EL (cell line): ENCODE measurements around the gene WDR1.

Experiments used
- DNase-seq: peaks from one replicate; pipeline ENCODE4 v3.0.0-alpha.2; 2016

WDR1 gene, protein sequence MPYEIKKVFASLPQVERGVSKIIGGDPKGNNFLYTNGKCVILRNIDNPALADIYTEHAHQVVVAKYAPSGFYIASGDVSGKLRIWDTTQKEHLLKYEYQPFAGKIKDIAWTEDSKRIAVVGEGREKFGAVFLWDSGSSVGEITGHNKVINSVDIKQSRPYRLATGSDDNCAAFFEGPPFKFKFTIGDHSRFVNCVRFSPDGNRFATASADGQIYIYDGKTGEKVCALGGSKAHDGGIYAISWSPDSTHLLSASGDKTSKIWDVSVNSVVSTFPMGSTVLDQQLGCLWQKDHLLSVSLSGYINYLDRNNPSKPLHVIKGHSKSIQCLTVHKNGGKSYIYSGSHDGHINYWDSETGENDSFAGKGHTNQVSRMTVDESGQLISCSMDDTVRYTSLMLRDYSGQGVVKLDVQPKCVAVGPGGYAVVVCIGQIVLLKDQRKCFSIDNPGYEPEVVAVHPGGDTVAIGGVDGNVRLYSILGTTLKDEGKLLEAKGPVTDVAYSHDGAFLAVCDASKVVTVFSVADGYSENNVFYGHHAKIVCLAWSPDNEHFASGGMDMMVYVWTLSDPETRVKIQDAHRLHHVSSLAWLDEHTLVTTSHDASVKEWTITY

DNA sequence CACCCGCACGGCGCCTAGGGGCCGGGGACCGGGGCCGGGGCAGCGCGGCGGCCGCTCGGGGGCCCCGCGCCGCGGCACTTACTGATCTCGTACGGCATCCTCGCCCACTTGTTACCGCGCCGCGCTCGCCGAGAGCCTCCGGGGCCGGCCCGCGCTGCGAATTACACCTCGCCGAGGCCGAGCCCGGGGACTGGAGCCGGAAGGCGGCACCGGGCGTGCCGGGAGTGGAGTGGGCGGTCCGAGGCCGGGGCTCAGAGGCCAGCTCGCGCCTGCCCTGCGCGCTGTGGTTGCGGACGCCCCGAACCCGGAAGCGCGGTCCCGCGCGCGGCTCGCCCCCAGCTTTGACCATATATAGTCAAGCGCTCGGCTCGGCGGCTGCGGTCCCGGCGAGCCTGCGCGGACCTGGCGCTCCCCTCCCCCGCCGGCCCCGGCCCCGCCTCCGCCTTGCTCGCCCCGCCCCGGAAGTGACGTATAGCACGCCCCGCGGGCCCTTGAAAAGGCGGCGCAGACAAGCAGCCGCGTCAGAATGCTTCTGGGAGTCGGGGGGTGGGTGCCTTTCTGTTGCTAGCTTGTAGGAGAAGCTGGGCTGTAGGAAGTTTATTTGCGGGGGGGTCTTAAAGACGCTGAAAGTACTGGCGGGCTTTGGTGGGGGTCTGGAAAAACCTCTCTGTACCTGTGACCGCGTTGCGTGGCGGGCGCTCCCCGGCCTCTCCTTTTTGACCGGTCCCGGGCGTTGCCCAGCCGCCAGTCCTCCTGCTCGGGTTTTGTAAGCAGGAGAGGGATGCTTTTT is at the start of gene WDR1:
Gene WDR1 (minus strand): TSS at position 231 of the 790 bp plus-strand sequence. CDS start 133 bp downstream, at position 98.
- peak; percentile 95 for DNase-seq

DNA sequence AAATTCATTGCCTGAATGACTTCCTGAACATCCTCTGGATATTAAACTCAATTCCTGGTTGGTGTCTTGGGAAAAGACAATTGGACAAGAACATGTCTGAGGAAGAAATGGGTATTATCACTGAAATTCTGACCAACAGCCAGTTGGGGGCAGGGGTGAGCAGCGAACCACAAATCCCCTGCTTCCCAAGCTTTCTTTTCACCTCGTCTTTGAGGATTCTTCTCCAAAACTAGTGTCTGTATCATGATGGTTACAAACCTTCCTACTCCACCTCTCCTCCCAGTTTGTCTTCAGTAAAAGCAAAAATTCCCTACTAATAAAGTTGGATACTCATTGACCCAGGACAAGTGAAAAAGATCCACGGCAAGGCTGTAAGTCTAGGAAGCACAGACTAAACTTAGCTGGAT is 48.3 kb upstream of the WDR1 start:
- DNase-seq = peak; percentile 63

DNA sequence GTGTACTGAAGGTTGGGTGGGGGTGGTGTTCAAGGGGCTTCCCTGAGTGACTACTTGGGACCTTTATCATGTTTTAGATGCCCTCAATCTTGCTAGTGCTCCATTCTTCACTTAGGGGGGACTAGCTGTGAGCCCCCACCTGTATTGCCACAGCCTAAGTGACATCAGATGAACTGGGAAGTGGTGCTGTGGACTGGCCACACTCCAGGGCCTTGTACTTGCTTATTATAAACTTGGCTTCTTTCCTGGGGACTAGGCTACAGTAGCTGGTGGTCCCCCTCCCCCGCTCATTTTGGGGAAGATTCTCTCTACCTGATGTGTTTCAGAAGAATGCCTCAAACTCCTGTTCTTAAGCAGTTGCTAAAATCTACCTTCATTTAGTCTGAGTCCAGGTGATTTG is 46.7 kb upstream of the WDR1 start:
- no peak for DNase-seq

DNA sequence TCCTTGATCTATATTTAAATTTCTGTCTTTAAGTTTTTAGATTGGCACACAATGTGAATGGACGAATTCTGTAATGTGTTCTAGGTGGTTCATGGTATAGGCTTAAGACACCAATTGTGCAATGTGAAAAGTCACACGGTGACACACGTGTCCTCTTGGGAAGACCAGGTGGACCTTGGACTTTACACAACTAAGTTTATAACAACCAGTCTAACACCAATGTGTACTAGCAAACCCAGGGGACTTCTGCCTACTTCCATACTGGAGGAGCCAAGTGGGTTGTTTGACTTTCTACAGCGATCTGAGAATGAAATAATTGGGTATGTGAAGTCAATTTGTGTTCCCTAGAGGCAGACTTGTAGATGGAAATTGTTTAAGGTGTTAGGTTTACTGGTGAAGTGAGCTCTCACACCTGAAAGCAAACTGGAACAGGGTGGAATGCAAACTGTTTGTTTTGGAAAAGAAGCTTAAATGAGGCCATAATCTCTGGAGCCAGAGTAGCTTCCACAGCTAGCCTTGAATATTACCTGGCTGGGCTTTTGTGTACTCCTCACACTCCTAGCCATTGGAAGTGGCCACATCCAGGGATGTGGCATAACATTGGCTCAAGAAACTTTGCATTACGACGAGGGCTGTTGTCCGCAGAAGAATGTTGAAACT is 45.9 kb upstream of the WDR1 start:
- no peak for DNase-seq

DNA sequence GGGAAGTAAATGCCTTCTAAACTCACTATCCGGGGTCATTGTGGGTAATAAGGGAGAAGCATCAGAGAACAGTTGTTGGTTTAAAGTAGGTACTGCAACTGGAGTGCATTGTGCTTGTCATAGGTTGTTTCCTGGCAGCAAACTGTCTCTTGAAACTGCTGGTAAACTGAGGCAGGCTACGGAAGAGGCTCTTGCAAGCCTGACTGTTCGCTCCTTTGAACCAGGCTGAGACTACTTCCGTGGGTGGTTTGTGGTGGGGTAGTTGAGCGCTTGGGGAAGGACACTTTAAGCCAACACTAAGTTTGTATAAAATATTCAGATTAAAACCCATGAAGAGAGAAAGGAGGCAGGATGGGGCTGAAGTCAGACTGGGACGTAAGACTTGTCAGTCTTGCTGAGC is 45.2 kb upstream of the WDR1 start:
- DNase-seq = no peak

DNA sequence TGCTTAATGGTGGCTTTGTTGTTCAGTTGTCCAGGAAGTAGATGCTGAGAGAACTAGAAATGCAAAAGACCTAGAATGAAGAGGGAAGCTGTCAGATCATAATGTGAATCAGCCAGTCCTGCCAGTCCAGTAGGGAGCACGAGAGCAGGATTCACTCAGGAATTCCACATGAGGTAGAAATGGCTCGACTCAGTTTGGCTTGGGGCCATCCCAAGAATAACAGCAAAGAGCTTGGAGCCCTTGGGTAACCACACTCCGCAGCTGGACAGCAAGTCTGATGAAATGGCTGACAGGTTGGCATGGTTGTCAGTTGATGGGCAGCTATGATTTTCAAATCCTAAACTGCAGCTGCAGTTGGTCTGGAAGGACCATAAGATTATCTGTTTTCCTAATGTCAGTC is 44.5 kb upstream of the WDR1 start:
- peak; percentile 21 for DNase-seq

DNA sequence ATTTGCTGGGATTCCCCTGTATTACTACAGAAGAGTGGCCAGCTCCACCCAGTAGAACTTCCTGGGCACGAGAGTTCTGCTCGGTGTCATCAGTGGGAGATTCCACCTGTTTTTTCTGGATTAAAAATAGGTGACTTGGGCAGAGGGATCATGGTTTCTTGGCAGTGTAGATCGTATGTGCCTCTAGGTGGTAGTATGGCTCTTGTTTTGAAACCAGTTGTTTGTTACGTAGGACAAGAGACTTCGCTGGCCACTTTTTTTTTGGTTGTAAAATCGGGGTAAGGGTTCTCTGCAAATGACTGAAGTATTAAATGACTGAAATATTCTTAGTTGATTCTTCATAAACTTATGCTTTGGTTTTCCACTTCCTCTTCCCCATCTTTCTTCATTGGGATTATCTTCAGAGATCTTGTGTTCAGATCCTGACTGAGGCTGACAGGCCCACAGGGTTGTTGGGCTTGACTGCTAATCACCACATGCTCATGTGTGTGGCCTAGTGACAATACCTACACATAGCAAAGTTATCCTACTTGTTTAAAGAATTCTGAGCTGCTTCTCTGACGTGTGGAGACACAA is 43.8 kb upstream of the WDR1 start:
- peak; percentile 25 for DNase-seq

DNA sequence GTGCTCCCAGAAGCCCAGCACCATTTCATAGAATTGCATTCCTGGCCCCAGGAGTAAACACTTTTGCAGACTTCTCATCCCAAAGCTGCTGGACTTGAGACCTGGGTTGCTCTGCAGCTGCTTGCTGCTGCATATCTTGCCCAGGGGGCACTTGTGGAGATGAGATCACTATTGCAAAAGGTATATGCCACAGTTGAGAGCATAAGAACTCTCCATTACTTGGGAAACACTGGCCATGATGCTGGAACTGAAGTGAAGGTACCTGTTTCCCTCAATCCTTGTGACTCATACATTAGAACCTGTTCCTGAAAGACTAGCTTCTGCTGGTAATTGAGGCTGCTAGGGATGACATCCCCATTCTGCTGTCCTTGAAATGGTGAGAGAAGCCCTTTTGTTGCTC is 43.1 kb upstream of the WDR1 start:
- DNase-seq = no peak

DNA sequence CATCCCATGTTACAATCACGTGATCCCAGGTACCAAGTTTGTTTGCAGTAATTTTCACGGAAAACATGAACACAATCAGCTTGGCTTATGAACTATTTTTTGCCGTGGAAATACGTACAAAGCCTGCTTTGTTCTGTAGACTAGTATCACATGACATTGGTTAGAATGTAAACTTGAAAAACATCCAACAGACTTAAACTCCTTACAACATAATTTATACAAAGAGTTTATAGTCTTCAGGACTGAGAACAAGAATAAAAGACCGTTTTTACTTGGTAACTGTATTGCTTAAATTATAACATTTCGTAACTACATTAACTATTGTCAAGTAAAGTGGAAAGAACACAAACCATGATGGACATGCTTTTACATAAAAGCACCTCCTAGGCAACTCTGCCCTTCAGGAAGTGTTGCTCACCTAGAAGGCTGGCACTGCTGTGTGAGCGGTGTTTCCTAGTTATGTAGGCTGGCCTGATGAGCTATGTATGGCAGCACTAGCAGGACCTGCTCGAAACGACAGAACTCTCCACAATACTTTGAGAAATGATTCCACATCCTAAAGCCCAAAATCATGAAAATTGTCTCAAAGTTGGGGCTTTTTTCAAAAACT is 41.8 kb upstream of the WDR1 start:
- no peak for DNase-seq

DNA sequence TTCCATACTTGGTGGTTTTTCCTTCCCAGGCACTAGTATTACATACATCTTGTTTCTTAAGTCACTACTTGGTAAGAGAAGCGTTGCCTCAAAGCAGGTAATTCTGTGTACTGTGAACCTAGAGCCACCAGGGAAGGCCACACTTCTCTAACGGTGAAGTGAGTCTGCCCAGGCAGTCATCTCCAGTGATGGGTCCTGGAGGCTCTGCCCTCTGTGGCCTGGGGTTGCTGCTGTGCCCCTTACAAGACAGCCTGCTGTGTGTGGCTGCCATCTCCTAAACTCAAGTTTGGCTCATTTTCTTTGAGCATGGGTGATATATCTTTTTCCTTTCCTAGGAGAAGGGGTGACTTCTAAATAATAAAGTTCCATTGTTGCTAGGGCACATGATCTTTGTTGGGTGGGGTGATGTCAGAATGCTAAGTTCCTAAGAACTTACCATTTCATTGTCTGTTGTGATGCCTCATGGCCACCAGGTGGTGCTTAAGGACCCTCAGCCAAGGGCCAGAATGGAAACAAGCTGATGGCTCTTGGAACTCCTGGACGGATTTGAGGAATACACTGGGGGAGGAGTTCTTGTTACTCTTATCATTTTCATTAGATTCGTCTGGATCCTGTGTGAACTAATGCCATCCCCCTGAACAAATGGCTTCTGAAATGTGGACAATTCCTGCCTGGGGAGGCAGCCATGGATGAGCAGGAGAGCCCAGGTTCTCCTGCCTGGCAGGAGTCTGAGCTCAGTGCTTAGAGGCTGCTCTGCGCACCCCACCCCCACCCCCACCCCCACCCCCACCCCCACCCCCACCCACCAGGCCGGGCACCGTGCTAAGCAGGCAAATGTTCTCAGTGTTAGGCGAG is 41.1 kb upstream of the WDR1 start:
- DNase-seq = peak; percentile 76

DNA sequence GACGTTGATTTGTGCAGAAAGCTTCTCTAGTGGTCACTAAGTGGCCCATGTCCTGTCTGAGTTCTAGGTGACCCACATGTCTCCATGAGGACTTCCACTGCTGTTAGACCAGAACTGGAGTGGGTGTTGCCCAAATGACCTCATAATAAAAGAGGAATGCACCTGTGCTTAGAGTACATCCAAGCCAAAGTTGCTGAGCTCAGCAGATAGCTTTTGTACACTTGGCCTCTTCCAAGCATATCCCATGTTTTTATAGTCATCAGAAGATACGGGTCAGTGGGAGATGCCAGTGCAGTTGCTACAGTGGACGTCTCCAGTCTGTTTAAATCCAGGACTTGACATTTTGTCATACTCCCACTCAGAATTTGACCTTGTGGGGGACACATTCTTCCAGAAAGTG is 37.6 kb upstream of the WDR1 start:
- DNase-seq = no peak

DNA sequence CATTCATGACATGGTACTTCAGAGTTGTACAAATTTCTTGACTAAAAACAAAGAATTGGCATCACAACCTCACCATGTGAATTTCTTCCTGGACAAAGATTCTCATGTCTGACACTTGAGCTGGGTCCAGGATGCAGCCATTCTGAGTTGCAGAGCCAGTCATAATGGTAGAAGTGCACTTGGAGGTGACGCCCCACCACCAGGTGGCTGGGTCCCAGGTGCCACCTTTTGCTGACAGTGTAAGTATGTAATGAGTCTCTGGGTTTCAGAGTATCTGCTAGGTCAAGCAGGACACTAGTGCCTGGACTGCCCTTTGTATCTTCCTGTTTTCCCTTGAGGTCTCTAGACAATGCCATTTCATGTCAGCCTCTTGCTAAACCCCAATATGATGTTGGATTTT is 36.6 kb upstream of the WDR1 start:
- DNase-seq = no peak

DNA sequence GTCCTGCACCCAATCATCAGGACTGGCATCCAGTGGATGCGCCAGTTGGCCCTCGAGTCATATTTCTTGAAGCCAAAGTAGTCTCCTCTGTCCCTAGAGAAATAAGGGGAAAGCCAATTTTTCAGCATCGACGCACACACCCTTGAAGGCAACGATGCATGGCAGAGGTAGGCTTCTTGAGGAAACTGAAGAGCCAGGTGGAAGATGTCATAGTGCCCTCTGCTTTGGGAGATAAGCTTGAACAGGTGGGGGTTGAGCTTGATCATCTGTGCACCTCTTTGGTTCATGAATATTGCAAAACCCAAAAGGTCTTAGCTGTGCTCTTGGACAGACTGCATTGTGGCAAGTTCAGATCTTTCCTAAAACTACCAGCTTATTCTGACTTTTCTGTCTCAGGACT is 34.6 kb upstream of the WDR1 start:
- no peak for DNase-seq

DNA sequence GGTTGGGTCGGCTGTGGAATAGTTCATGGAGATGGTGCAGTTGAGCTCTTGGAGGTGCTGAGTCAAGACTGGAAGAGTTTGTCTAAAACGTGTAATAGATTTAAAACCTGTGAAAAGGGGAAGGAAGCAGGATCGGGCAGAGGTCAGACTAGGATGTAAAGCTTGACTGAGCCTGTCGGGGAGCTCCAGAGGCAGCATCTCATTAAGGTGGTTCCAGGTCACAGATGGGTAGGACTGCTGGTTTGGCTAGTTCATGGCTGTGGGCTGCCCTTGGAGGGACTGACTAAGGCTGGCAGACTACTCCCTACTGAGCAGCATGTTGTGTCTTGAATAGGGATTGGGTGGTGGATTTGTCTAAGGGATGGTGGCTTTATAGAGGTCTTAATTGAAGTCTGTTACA is 28.4 kb upstream of the WDR1 start:
- no peak for DNase-seq

DNA sequence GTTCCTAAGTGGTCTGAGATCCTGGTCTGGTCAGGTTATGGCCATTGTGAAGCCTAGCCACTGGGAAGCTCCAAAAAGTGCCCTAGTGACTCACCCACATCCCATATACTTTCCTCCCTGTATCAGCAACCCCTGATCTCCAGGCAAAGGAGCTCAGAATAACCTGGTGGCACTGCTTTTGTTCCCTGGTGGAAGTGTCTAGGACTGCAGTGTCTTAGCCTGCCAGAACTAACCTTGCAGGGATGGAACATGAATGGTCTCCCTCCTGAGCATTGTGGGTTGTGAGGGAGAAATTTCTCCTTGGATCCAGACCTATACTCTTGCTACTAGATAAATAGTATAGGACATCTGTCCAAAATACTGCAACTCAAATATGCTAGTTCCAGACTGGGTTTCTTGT is 27.9 kb upstream of the WDR1 start:
- DNase-seq = no peak

DNA sequence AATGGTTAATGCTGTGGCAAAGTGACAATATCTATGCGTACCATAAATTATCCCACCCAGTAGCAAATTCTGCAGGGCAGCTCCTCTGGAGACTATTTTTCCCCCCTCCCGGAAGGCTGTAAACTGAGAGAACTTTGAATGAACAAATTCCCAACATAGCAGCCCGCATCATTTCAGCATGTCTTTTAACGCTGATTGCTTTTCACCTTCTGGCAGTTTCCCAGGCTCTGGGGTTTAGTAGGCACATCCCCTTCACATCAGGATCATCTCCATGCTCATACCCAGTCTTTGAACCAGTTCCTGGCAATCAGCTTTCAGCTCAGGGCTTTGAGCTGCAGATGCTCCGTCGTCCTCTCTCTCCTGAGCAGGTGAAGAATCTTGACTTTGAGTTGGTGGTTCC is 26.6 kb upstream of the WDR1 start:
- DNase-seq = no peak

DNA sequence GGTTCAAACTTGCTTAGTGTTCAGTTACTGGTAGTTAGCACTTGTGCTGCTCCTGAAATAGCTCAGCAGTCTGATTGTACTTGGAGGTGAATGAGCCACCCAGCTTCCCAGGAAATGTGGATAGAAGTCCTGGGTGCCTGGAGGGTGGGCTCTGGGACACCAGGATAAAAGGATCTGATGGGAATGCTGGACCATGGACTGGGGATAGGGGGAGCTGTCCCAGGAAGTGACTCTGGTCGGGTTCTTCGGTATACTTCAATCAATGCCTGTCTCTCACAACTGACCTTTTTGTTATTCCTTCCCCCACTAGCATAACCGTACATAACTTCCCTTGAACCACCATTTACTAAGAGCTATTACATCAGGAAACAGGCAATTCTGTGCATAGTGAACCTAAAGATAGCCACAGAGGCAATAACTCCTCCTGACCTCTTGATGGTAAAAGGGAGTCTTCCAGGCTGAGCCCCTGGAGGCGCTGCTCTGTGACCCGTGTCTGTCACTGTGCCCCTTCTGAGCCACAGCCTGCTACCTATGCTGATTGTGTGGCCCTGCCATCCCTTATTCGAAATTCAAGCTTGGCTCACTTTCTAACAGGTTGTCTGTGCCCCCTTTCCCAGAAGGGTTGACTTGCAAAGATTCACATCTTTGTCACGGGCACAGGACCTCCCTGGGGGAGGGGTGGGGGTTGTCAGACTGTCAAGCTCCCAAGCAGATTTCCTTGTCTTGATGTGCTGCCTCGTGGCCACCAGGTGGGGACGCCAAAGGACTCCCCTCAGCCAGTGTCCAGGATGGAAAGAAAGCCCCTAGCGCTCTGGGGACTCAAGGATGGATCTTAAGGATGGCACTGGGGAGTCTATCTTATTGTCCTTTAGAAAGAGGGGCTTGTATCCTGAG is 24.5 kb upstream of the WDR1 start:
- no peak for DNase-seq

DNA sequence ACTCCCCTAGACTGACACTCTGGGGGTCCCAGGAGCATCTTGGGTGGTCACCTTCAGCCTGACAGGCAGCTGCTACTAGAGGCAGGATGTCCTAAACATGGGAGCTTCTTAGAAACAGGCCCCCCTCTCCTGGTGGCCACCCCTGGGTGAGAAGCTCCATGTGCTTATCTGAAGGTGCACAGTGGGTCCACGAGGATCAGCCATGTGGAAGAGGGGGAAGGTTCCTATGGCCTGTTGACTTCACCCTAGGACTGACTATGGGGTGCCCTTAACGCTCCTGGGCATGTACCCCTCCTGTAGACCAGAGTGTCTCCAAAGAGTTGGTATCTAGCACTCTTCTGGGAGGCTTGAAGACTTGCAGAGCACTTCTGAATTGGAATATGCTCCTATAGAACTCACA is 22.9 kb upstream of the WDR1 start:
- DNase-seq = no peak

DNA sequence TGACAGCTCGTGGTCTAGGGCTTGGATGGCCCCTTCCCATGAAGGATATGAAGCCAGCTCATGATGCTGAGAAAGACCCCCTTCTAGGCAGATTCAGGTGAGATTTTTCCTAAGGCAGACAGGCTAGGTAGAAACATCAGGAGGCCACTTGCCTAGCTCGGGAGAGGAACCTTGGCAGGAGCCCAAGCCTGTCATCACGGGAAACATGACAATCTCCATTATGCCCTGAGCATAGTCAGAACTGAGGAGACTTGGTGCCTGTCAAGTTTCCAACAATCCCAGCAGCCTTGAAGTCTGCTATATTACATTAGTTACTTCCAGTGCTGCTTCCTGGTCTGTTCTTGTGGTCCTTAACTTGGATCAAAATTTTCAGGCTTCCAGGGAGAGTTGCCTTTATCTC is 18.7 kb upstream of the WDR1 start:
- DNase-seq = no peak

DNA sequence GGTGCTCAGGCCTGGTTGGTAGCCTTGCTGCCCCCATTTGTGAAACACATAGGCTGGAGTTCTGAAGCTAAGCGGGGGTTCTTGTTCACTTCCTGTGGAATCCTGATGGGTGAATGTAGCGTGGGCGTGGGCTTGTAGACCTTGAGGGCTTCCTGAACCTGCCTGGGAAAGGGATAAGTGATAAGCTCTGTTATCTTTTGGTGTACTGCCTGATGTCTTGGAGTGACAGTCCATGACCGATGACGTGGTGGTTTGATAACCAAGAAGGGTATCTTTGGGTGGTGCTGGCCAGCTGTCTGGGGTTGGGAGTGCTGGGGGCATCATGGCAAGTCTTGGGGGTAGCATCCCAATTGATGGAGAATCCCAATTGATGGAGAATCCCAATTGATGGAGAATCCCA is 17.5 kb upstream of the WDR1 start:
- no peak for DNase-seq

DNA sequence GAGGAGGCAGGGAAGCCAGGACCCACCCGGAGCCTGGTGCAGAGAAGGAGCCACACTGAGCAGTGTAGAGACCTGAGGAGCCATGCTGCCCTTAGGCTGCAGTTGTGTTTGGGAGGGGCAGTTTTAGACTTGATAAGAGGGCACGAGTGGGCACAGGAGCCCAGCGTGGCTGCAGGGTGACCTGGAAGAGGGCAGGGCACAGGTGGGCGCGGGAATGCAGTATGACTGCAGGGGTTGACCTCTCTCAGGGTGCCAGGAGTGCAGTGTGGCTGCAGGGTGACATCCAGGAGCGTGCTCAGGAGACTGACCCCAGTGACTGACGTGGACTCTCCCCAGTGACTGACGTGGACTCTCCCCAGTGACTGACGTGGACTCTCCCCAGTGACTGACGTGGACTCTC is 14.6 kb upstream of the WDR1 start:
- no peak for DNase-seq
